GM21390 (cell line): ENCODE measurements around the gene PABPC3.

Experiments used
- ATAC-seq: cut with Tn5 transposase; IDR thresholded peaks from one replicate; pipeline ENCODE4 v1.9.1; 2021; ENCODE audit not compliant: unreplicated experiment

PABPC3 gene

DNA sequence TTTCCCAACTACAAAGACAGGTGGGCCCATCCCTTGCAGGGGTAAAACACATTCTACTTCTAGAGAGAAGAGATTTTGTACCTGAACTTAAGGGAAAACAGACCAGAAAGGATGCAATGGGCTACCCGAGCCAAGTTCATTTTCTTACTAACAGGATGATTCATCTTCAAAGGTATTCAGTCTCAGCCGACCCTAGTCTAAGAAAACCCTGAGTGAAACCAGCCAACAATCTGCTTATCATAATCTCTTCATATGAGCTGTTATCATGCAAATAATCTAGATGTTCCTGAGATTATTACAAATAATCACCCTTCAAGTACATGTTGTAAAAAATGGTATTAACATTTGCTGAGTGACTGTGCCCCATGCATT lies 15.6 kb downstream of the PABPC3 start:
- ATAC-seq, result no peak

GRCh38 chr13:25112695-25113255 lies 16.8 kb downstream of the PABPC3 start:
- no peak for ATAC-seq

- peak; percentile 67 for ATAC-seq
Observed at GRCh38 chr13:25114220-25114619, 18.3 kb downstream of the PABPC3 start.

DNA sequence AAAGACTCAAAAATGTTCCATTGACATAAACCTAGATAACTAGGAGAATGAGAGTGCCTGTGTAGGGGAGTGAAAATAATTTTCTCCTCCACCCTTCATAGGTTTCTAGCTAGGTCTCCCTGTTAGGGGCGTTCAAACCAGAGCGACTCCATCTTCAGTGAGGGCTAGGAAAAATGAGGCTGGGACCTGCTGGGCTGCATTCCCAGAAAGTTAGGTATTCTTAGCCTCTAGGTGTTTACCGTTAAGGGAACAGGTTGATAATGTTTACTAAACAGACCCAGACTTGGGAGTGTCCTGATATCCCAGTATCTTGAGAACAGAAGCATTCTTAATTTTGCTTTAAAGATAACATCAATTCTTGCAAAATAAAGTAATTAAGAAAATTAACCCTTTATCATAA lies 20.1 kb downstream of the PABPC3 start:
- ATAC-seq, result no peak

- ATAC-seq, result no peak
Observed at GRCh38 chr13:25117312-25117711, 21.4 kb downstream of the PABPC3 start.

GRCh38 chr13:25118378-25118905 lies 22.5 kb downstream of the PABPC3 start:
- ATAC-seq, result no peak

- no peak for ATAC-seq
Observed at GRCh38 chr13:25130944-25131343, 35.0 kb downstream of the PABPC3 start.

DNA sequence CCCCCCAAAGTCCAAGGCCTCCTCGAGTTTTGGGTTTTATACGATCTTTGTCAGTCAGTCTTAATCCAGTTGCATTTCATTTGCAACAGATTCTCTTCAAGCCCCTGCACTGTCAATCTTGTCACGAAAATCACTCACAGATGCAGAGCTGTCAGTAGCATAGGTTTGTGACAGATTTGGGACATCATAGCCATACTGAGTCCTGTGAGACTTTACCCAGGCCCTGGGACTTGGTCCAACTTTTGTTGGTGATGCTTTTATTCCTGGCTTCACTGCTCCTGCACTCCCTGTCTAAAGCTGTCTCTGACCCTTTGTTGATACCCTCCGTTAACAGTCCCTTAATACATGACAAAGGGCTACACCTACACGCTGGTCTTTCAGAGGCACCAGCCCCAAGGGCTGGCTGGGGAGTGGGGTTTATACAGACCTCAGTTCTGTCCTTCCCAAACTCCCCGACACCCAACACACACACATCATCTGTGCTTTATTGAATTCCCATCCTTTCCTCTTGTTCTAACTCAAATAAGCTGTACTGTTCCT lies 36.0 kb downstream of the PABPC3 start:
- ATAC-seq, result no peak

DNA sequence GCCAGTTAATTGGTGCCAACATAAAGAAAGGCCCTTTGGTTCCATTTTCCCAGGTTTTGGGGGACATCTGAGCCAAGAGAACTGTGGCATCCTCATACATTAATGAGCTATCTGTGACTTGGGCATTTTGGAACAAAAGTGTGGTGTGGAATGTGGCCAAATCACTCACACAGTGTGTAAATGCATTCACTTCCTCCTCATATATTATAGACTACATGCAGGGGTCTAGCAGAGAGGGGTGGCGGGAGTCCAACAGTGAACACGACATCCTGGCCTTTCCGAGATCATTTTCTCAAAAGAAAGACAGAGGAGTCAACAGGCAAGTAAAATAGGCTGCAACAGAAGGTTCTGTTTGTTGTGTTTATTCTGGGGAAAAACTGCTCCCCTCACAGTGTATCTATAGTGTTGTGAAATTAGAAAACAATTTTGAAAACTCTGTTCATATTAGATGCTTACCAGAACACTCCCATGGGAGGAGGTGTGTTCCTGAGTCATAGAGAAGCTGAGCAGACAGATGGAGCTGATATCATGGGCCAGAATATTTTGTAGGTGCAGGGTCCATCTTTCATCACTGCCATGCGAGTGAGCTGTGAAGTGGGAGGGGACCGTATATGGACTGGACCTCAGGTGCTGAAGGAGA lies 36.9 kb downstream of the PABPC3 start:
- ATAC-seq, result no peak

GRCh38 chr13:25135896-25136295 lies 40.0 kb downstream of the PABPC3 start:
- ATAC-seq, result no peak

GRCh38 chr13:25136880-25137787 lies 41.2 kb downstream of the PABPC3 start:
- no peak for ATAC-seq

GRCh38 chr13:25137788-25138115 lies 41.8 kb downstream of the PABPC3 start:
- ATAC-seq, result no peak

DNA sequence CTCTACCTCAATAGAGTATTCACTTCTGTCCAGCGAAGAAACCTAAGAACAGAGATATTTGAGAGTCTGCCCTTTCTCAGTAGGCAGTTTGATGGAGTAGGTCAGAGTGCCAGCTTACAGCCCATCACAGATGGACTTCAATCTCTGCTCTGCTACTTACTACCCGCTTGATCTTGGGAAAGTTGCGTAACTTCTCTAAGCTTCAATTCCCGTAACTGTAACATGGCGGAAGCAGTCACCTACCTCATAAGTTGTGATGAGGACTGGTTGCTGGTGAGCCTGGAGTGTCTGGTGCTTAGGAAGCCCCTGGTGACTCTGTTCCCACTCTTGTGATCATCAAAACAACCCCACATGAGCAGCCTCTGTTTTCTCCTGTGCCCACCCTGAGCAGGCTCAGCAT lies 45.1 kb downstream of the PABPC3 start:
- no peak for ATAC-seq

DNA sequence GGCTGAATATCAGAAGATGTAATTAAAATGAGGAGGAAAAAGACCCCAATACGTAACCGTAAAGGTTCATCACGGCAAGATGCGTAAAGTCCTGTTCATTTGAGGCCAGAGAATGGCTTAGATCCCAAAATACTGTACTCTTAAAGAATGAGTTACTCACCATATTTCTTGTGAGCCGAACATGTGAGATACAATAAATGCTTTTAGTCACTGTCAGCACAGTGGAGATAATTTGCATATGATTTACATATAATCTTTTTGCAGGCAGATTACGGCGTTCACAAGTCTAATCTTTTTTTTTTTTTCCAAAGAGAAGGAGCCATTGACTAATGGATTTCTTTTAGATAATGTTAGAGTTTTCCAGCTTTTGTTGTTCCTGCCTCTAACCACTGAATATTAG lies 47.8 kb downstream of the PABPC3 start:
- no peak for ATAC-seq

DNA sequence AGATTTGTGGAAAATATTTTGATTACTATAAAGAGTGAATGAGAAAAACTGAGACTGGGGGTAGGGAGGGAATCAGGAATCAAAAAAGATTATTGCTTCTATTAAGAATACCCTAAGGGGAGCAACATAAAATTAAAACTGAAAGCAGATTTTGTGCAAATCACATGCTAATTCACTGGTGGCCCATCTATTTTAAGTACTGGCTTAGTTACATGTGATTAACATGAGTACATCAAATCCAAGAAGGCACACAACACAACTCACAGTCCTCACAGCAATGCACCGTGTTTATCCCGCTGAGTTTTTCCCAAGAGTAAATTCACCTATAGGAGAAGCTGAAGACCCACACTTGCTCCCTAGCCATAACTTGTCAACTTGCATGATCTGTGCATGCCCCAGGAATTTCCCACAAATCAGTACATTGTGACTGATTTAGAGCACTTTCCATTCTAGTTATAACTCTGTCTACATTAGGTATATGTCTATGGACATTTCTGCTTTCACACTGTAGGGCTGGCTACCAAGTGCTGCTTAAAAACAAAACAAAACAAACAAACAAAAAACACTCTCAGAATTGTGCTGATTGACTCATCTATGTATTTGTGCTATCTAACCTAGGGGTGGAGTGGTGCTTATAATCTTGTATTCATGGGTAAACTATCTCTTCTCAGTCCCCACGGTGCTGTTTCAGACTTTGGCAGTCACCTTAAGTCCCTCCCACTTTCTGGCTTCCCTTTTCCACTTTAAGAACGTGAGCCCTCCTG lies 51.9 kb downstream of the PABPC3 start:
- peak; percentile 73 for ATAC-seq

GRCh38 chr13:25148402-25148771 lies 52.5 kb downstream of the PABPC3 start:
- ATAC-seq, result no peak
